ENCODE data around the gene SEC11A. TPM values are rescaled to one million over a fixed set of nuclear protein-coding genes. Genes with fewer than 3 reads are reported as not detected.

SEC11A gene
- 178 and 185 TPM in 2 replicates for total RNA-seq (ENCODE audit: low replicate concordance)
- long read RNA-seq, transcript SEC11A-201 (6 exons, 1,656 nt): major isoform, 458 of 507 reads
- long read RNA-seq, transcript SEC11A-205 (5 exons, 882 nt): minor isoform, 7 of 507 reads
- long read RNA-seq, transcript SEC11A-202 (7 exons, 1,223 nt): minor isoform, 30 of 507 reads
- long read RNA-seq, partial matches to known transcripts: 1 of 507 reads
- long read RNA-seq, other reads (novel, unspliced or antisense): 9 of 507 reads

DNA sequence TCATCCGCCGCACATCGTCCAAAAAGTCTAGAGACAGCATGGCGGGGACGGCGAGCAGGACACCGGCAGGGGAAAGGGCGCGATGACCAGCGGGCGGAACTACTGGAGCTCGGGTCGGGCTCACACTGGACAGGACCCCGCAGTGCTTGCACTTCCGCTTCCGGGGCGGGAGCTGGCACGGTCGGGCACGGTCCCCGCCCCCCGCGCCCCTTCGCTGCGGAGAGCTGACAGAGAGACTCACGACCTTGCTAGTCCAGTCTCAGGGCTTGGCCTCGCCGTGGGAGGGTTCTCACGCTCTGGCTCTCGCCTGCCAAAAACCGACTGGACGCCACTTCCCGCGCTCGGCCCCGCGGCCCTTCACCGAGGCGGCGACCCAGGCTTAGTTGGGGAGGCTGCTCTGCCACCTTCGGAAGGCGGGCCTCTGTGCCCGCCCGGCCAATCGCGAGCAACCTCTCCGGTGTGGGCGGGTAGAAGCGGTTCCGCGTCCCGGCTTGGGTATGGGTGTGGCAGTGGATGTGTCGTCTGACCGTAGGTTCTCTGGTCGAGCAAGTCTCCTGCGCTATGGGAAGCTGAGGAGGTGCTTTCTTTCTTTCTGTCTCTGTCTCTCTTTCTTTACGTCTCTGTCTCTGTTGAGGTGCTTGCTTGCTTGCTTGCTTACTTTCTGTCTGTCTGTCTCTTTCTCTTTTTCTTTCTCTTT is at the start of gene SEC11A:
Gene SEC11A, minus strand, starts transcription at position 104 of the 697 bp plus-strand sequence. Its CDS starts 64 bp downstream, at position 40.
- Mint-ChIP-seq H3K27me3 (no peaks in the 10 kb centered on the region), H3K4me1 (ENCODE audit: unreplicated experiment) (peaks cover 25% of the 10 kb centered on the region), H3K4me3 (peak within 1 kb of the TSS; percentile 93), H3K36me3 (peaks cover 4% of the 10 kb centered on the region), H3K27ac (peak within 1 kb of the TSS; percentile 95), H3K9me3 (no peaks in the 10 kb centered on the region)
- TF ChIP-seq, protein P1, sequence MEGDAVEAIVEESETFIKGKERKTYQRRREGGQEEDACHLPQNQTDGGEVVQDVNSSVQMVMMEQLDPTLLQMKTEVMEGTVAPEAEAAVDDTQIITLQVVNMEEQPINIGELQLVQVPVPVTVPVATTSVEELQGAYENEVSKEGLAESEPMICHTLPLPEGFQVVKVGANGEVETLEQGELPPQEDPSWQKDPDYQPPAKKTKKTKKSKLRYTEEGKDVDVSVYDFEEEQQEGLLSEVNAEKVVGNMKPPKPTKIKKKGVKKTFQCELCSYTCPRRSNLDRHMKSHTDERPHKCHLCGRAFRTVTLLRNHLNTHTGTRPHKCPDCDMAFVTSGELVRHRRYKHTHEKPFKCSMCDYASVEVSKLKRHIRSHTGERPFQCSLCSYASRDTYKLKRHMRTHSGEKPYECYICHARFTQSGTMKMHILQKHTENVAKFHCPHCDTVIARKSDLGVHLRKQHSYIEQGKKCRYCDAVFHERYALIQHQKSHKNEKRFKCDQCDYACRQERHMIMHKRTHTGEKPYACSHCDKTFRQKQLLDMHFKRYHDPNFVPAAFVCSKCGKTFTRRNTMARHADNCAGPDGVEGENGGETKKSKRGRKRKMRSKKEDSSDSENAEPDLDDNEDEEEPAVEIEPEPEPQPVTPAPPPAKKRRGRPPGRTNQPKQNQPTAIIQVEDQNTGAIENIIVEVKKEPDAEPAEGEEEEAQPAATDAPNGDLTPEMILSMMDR (conservative IDR thresholded peaks at IDR 0.05): no peak
- peak; percentile 93 for DNase-seq (ENCODE audit: extremely low spot score, unreplicated experiment)

DNA sequence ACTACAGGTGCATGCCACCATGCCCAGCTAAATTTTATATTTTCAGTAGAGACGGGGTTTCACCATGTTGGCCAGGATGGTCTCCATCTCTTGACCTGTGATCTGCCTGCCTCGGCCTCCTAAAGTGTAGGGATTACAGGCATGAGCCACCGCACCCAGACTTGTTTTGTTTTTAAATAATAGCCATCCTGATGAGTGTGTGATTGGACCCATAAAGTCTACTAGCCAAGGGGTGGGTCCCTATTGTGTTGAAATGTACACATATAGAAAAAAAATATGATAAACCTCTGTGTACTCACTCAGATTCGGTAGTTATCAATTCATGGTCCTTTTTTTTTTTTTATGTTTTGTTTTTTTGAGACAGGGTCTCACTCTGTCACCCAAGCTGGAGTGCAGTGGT is 49.7 kb upstream of the SEC11A start:
- Mint-ChIP-seq H3K27me3 (no peaks in the 10 kb centered on the region), H3K4me1 (ENCODE audit: unreplicated experiment) (peaks cover under 1% of the 10 kb centered on the region), H3K36me3 (peaks cover 17% of the 10 kb centered on the region), H3K4me3 (no peak overlapping the region), H3K9me3 (no peaks in the 10 kb centered on the region), H3K27ac (no peak overlapping the region)
- TF ChIP-seq, protein P1 (conservative IDR thresholded peaks at IDR 0.05): no peak
- DNase-seq (ENCODE audit: extremely low spot score, unreplicated experiment): no peak

DNA sequence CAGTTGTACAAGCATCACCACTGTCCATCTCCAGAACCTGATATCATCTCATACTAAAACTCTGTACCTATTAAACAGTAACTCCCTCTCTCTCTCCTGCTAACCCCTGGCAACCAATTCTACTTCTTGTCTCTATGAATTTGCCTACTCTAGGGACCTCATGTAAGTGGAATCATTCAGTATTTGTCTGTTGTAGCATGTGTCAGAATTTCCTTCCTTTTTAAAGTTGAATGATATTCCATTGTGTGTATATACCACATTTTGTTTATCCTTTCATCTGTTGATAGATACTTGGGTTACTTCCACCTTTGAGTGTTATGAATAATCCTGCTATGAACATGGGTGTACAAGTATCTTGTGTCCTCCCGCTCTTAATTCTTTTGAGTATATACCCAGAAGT is 49.0 kb upstream of the SEC11A start:
- H3K36me3 Mint-ChIP-seq: peaks cover 17% of the 10 kb centered on the region
- no peaks in the 10 kb centered on the region for H3K4me1 Mint-ChIP-seq (ENCODE audit: unreplicated experiment)
- DNase-seq (ENCODE audit: extremely low spot score, unreplicated experiment): no peak
- H3K27me3 Mint-ChIP-seq: no peaks in the 10 kb centered on the region
- no peaks in the 10 kb centered on the region for H3K9me3 Mint-ChIP-seq
- peak overlapping the region; percentile 57 for H3K27ac Mint-ChIP-seq
- H3K4me3 Mint-ChIP-seq: no peak overlapping the region
- TF ChIP-seq, protein P1 (conservative IDR thresholded peaks at IDR 0.05): no peak

DNA sequence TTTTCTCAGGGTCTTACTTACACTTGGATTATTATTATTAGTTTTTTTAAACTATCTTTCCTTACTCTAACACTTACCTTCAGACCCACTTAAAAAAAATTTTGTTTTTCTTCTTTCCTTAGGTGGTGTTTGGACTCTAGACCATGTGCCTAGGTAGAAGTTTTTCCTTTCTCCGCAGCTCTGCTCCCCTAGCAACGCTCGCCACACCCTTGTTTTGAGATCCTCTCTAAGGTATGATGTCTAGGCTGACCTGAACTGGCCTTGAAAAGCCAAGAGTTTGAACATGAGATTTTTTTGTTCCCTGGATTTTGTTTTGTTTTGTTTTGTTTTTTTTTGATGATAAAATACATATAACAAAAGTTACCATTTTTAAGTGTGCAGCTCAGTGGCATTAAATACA is 48.6 kb upstream of the SEC11A start:
- Mint-ChIP-seq H3K4me1 (ENCODE audit: unreplicated experiment) (no peaks in the 10 kb centered on the region), H3K27me3 (no peaks in the 10 kb centered on the region), H3K36me3 (peaks cover 17% of the 10 kb centered on the region), H3K9me3 (no peaks in the 10 kb centered on the region), H3K27ac (peak overlapping the region; percentile 57), H3K4me3 (no peak overlapping the region)
- TF ChIP-seq, protein P1 (conservative IDR thresholded peaks at IDR 0.05): no peak
- no peak for DNase-seq (ENCODE audit: extremely low spot score, unreplicated experiment)

DNA sequence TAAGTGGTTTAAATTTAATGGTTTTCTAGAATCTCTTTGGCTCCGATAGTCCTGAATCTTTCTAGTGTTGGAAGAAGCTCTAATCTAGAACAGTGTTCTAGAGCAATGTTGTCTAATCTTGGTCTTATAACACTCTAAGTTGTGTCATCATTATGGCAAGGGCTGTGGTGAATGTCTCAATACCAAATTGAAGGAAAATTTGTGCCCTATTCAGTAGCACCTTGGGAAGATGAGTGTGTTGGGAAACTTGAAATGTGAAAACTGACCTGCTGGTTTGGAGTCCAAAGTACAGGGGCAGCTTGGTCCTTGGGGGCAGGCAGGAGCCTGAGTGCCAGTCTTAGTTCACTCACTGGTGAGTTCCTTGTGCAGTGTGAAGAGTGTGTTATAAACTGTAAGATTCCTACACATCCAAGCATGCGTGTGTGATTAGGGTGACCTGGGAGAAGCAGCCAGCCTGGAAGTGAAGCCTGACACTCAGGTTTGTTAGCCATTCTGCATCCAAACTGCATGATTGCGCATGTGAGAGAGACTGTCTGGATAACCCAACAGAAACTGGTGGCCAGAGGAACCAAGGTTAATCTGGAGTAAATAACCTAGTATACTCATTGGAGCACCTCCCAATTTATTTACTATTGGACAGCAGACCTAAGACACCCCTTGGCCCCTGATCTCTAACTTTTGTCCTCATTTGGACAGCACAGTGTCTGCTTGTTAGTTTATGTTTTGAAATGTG is 47.1 kb upstream of the SEC11A start:
- no peak overlapping the region for H3K27ac Mint-ChIP-seq
- DNase-seq (ENCODE audit: extremely low spot score, unreplicated experiment): no peak
- H3K9me3 Mint-ChIP-seq: no peaks in the 10 kb centered on the region
- peaks cover 11% of the 10 kb centered on the region for H3K36me3 Mint-ChIP-seq
- H3K4me3 Mint-ChIP-seq: no peak overlapping the region
- H3K4me1 Mint-ChIP-seq (ENCODE audit: unreplicated experiment): peaks cover 5% of the 10 kb centered on the region
- TF ChIP-seq, protein P1 (conservative IDR thresholded peaks at IDR 0.05): no peak
- H3K27me3 Mint-ChIP-seq: no peaks in the 10 kb centered on the region

Data from type B pancreatic cell (in vitro differentiated cells).